PC-9 (cell line): ENCODE data around the gene DACH1. TPM values are rescaled to one million over a fixed set of nuclear protein-coding genes. Genes with fewer than 3 reads are reported as not detected.

Source experiments
- BruUV-seq: library from RNA; stranded (reverse); fragments of 400-500 nt; replicated peaks from 2 replicates; lab custom pipeline; 2021; lab: Mats Ljungman, UMichigan
- CTCF ChIA-PET: fragments of 300-600 bp; sonication (Branson Sonifier 250); formaldehyde crosslinking; loops from one replicate; lab custom pipeline; 2022; ENCODE audit warnings: antibody characterized with exemption; lab: Charles Lee
- POLR2A ChIA-PET: fragments of 300-600 bp; sonication (Branson Sonifier 250); formaldehyde crosslinking; loops from one replicate; lab custom pipeline; 2022; ENCODE audit warnings: antibody characterized with exemption; ENCODE audit not compliant: unreplicated experiment; lab: Charles Lee
- DNase-seq, 2 experiments: peaks; one replicate each; pipeline versions ENCODE4 v3.0.0 to v3.0.0-alpha.2; 2015 to 2022; ENCODE audit warnings: mixed read lengths in 1 of 2
- H2AFZ ChIP-seq: fragments of 200-600 bp; sonication (generic); 2 replicates; pipeline ENCODE4 v1.8.1; 2017; ENCODE audit warnings: antibody characterized with exemption
- H3F3A ChIP-seq: fragments of 200-600 bp; sonication (generic); 2 replicates; pipeline ENCODE4 v1.8.1; 2017; ENCODE audit warnings: antibody characterized with exemption, mild to moderate bottlenecking, low read depth; ENCODE audit not compliant: insufficient read depth
- H3K27ac ChIP-seq: fragments of 200-600 bp; sonication (generic); 2 replicates; pipeline ENCODE4 v1.6.1; 2016; ENCODE audit warnings: mixed run types
- H3K27me3 ChIP-seq: fragments of 200-600 bp; sonication (generic); 2 replicates; pipeline ENCODE4 v1.6.1; 2016; ENCODE audit warnings: low read depth, mixed run types; ENCODE audit not compliant: insufficient read depth
- H3K36me3 ChIP-seq: fragments of 200-600 bp; sonication (generic); 2 replicates; pipeline ENCODE4 v1.6.1; 2016; ENCODE audit warnings: low read depth, mixed run types
- H3K4me1 ChIP-seq: fragments of 200-600 bp; sonication (generic); replicated peaks from 2 replicates; pipeline ENCODE4 v1.6.1; 2016; ENCODE audit warnings: mixed run types; ENCODE audit not compliant: insufficient read depth
- H3K4me2 ChIP-seq: fragments of 200-600 bp; sonication (generic); 2 replicates; pipeline ENCODE4 v1.6.1; 2017; ENCODE audit warnings: mixed run types
- H3K4me3 ChIP-seq: fragments of 200-600 bp; sonication (generic); 2 replicates; pipeline ENCODE4 v1.6.1; 2016; ENCODE audit warnings: mixed run types
- H3K79me2 ChIP-seq: fragments of 200-600 bp; sonication (generic); 2 replicates; pipeline ENCODE4 v1.6.1; 2017; ENCODE audit warnings: low read depth, mixed run types
- H3K9me2 ChIP-seq: fragments of 200-600 bp; sonication (generic); 2 replicates; pipeline ENCODE4 v1.8.1; 2017; ENCODE audit warnings: mild to moderate bottlenecking; ENCODE audit not compliant: insufficient read depth
- H3K9me3 ChIP-seq: fragments of 200-600 bp; sonication (generic); 2 replicates; pipeline ENCODE4 v1.8.1; 2016; ENCODE audit warnings: low read depth; ENCODE audit not compliant: insufficient read depth
- H4K20me1 ChIP-seq: fragments of 200-600 bp; sonication (generic); 2 replicates; pipeline ENCODE4 v1.8.1; 2017; ENCODE audit not compliant: insufficient read depth
- CTCF ChIP-seq: fragments of 200-600 bp; sonication (generic); conservative IDR thresholded peaks from 2 replicates; pipeline ENCODE4 v1.6.1; 2017; ENCODE audit warnings: mixed run types, antibody characterized with exemption, mild to moderate bottlenecking, moderate library complexity
- EZH2 ChIP-seq: fragments of 200-600 bp; sonication (generic); IDR thresholded peaks from 2 replicates; pipeline ENCODE4 v1.8.0; 2017; ENCODE audit warnings: antibody characterized with exemption, low read depth
- intact Hi-C: fragments of 100-400 bp; cut with micrococcal nuclease; formaldehyde crosslinking; loops from one replicate; pipeline ENCODE4 v1.10.0; 2022; ENCODE audit not compliant: unreplicated experiment
- total RNA-seq: library from RNA; stranded (reverse); gene quantifications from 2 replicates; pipeline ENCODE4 v1.2.3, GENCODE V29; 2021

Gene DACH1
- total RNA-seq, 1 experiment from 2014 or later: 1.5 TPM

GRCh38 chr13:71587817-71588216 lies 279.2 kb downstream of the DACH1 start:
- Histone ChIP-seq H4K20me1 (no peaks in the 10 kb centered on the region), H3F3A (no peaks in the 10 kb centered on the region), H3K27ac (no peak overlapping the region), H3K9me3 (no peaks in the 10 kb centered on the region), H3K4me2 (no peak overlapping the region), H3K79me2 (no peaks in the 10 kb centered on the region), H3K4me1 (no peaks in the 10 kb centered on the region), H3K36me3 (no peaks in the 10 kb centered on the region), H3K9me2 (no peaks in the 10 kb centered on the region; the same call in 1 of the 2 replicates), H3K27me3 (no peaks in the 10 kb centered on the region), H3K4me3 (no peak overlapping the region), H2AFZ (no peak overlapping the region)
- ChIA-PET CTCF (no interaction called here), POLR2A (no interaction called here)
- no peak for DNase-seq
- BruUV-seq: no TSS peak
- intact Hi-C loops: no loop called here
- TF ChIP-seq CTCF: no peak
- no peak for TF ChIP-seq EZH2

- no TSS peak for BruUV-seq
- intact Hi-C loops: no loop called here
- no peak overlapping the region for H3K27ac ChIP-seq
- H3K36me3 ChIP-seq: no peaks in the 10 kb centered on the region
- no peaks in the 10 kb centered on the region for H3F3A ChIP-seq
- no peaks in the 10 kb centered on the region for H3K9me3 ChIP-seq
- DNase-seq: no peak
- no peak overlapping the region for H3K4me2 ChIP-seq
- H3K9me2 ChIP-seq: no peaks in the 10 kb centered on the region; the same call in 1 of the 2 replicates
- no peaks in the 10 kb centered on the region for H3K79me2 ChIP-seq
- H3K4me1 ChIP-seq: no peaks in the 10 kb centered on the region
- H3K4me3 ChIP-seq: no peak overlapping the region
- no peak overlapping the region for H2AFZ ChIP-seq
- no peak for TF ChIP-seq CTCF
- TF ChIP-seq EZH2: no peak
- no peaks in the 10 kb centered on the region for H4K20me1 ChIP-seq
- no peaks in the 10 kb centered on the region for H3K27me3 ChIP-seq
- ChIA-PET CTCF (no interaction called here), POLR2A (no interaction called here)
Measured at GRCh38 chr13:71587193-71587592, 279.8 kb downstream of the DACH1 start.

- POLR2A ChIA-PET: no interaction called here
- Histone ChIP-seq H2AFZ (no peak overlapping the region), H3K27ac (no peak overlapping the region), H3K4me1 (no peaks in the 10 kb centered on the region), H3K36me3 (no peaks in the 10 kb centered on the region), H3K27me3 (no peaks in the 10 kb centered on the region), H3K4me2 (no peak overlapping the region), H4K20me1 (no peaks in the 10 kb centered on the region), H3K79me2 (no peaks in the 10 kb centered on the region), H3K9me2 (no peaks in the 10 kb centered on the region; the same call in 1 of the 2 replicates), H3K4me3 (no peak overlapping the region), H3F3A (no peaks in the 10 kb centered on the region), H3K9me3 (no peaks in the 10 kb centered on the region)
- no TSS peak for BruUV-seq
- CTCF ChIA-PET: no interaction called here
- DNase-seq: no peak
- intact Hi-C loops: no loop called here
- TF ChIP-seq EZH2: no peak
Measured at GRCh38 chr13:71583581-71583980, 283.4 kb downstream of the DACH1 start.

- POLR2A ChIA-PET: no interaction called here
Measured at GRCh38 chr13:71580614-71581013, 286.4 kb downstream of the DACH1 start.

More at GRCh38 chr13:71580614-71581013, 286.4 kb downstream of the DACH1 start:
- Histone ChIP-seq H3K27ac (no peak overlapping the region), H3K4me3 (no peak overlapping the region), H3K9me3 (no peaks in the 10 kb centered on the region), H3K79me2 (no peaks in the 10 kb centered on the region), H4K20me1 (no peaks in the 10 kb centered on the region), H3K36me3 (no peaks in the 10 kb centered on the region), H3K27me3 (no peaks in the 10 kb centered on the region), H3K9me2 (no peaks in the 10 kb centered on the region), H3K4me1 (no peaks in the 10 kb centered on the region), H2AFZ (no peak overlapping the region), H3F3A (no peaks in the 10 kb centered on the region), H3K4me2 (no peak overlapping the region)
- TF ChIP-seq CTCF: no peak
- TF ChIP-seq EZH2: no peak
- CTCF ChIA-PET: no interaction called here
- DNase-seq: no peak
- BruUV-seq: no TSS peak
- intact Hi-C loops: no loop called here
